NCI-H1417 treated with DMSO at 0.1 percent for 48 hours (cell line): ENCODE measurements around the gene CAVIN3.
"Not testable (repeated sequence)": the region's sequence is repeated elsewhere in the genome, so short reads cannot be mapped to it uniquely, and the experiment has no call there.

Source experiments
- DNase-seq: peaks from one replicate; lab custom pipeline; 2025; lab: John Stamatoyannopoulos, UW

CAVIN3 gene

DNA sequence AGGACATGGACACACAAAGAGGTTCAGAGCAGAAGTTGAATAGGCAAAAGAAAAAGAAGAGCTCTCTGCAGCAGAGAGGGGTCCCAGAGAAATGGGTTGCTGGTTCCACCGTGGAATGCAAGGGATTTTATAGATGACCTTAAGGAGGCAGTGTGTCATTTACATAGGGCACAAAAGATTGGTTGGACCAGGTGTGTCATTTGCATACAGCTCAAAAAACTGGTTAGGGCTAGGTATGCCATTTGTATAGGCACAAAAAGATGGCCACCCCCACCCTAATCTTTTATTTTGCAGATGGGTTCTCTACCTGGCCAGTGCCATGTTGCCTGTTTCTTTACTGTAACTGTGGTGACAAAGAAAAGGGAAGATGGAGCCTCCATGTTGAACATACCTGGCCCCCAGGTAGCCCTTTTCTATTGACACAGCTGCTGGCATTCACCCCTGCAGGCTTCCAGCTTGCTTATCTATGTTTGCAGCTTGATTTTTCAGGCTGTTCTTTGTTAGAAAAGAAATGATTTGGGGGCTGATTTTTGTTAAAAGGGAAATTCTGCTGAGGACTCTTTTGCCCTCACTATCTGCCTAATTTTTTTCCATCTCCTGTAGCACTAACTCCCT is 3.1 kb upstream of the CAVIN3 start:
- DNase-seq, result no peak

DNA sequence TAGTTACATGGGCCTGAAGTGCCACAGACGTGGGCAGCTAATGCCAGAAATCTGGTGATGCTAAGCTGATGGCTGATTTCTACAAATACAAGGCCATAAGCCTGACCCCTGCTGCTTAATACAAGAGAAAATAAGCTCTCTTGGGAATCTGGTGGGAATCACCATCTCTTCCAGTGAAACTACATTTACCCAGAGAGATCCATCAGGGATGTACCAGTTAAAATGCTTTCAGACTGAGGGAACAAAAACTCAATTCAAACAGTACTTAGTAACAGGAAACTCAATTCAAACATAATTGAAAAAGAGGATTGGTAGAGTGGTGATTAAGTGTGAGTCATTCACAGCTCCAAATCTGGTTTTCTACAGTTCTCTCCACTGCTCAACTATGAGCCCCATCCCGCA is 1.7 kb upstream of the CAVIN3 start:
- no peak for DNase-seq

DNA sequence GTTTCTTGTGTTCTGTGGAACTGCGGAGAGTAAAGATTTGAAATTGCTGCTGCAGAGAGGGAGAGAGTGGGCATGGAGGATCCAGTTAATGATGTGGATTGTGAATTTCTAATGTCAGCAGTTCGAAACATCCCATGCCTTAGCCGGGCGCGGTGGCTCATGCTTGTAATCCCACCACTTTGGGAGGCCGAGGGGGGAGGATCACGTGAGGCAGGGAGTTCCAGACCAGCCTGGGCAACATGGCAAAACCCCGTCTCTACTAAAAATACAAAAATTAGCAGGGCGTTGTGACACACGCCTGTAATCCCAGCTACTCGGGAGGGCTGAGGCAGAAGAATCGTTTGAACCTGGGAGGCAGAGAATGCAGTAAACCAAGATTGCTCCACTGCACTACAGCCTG is 1.1 kb upstream of the CAVIN3 start:
- no peak for DNase-seq

DNA sequence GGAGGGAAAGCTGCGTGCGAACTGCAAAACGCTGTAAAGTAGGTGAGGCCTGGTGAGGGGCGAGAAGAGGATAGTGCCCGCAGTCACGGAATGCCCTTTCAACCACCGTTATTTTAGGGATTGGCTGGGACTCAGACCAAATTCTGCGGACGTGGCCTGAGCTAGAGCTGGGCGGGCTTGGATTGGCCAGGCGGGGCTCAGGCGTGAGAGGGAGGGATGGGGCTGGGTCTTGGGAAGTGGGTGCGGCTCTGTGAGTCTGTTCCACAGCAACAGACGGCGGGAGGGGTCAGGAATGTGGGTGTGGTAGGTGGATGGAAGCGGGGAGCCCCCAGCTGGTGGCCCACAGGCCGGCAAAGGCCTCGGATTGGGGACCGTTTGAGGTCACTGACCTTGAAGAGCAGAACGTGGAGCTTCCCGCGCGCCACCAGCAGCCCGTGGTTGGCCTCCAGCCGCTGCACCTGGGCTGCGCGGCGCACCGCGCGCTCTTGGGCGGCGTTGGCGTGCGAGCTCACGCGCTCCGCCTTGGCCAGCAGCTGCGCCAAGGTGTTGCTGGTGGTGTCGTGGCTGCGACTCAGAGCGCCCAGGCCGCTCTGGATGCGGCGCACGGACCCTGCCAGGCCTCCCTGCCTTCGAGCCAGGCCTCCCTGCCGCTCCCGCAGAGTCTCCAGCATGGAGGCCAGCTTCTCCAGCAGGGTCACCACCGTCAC is 444 bp downstream of the CAVIN3 start:
- DNase-seq, result no peak

DNA sequence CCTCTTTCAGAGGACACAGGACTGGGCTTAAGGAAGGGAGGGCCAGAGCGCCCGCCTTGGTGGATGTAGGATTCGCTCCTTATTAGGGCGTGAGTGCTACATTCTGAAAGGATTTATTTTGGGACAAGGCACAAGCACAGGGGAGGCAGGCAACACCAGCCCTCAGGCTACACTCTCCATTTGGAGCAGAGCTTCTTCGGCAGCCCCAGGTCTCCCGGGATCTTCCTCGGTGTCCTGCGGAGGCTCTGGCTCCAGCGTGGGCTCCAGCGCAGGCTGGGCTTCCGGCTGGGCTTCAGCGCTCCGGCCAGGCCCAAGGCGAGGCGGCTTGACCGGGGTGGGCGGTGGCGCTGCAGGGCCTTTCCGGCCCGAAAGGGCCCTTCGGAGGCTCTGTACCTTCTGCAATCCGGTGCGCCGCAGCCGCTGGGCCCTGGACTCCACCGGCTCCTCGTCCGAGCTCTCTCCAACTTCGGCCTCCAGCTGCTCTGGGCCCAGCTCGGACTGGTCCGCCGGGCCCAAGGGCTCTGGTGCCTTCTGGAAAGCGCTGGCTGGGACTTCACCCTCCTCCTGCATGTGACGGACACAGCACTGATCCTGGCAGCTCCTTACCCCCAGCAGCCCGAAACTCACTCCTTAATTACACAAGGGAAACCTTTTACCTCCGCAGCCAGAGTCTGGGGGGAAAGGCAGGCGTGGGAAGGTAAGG is 1.1 kb downstream of the CAVIN3 start:
- no peak for DNase-seq

DNA sequence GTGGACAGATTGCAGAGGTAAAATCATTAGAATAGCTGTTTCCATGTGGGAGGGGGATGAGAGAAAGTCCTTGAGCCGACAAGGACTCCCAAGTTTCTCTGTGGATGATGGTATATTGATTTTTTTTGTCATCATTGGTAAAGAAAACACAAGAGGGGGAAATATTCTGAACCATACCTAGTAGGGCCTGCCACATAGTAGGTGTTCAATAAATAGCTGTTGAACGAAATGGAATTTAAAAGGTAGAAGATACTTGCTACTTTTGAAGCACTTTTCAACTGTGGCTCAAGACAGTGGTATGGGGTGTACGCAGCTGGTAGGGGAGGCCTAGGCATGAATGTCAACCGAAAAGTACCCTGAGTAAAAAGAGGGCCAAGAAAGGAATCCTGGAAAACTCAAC is 2.1 kb downstream of the CAVIN3 start:
- DNase-seq, result no peak

DNA sequence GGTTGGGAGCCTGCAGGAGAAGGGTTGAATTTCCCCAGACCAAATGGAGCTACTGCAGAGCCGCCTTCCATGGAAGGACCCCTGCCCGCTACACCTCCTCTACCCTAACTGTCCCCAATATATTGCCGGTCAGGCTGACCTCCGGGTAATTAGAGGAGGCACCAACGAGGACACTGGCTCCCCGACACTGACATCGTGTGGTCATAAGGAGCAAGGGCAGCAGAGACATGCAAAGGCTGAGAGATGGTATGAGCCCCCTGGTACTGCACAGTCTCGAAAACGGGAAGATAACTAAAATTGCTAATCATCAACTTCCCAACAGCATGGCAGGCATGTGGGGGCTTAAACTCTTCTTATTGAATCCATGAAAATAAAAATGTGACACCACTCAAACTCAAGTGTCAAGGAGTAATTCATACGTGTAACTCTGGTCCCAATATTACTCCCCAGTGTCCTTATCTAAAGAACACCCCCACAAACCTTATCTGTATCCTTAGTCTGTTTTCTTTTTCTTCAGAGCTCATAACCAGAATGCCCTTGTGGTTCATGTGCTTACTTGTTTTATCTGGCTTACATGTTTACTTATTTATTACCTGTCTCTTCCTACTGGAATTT is 4.4 kb downstream of the CAVIN3 start:
- DNase-seq, result no peak

DNA sequence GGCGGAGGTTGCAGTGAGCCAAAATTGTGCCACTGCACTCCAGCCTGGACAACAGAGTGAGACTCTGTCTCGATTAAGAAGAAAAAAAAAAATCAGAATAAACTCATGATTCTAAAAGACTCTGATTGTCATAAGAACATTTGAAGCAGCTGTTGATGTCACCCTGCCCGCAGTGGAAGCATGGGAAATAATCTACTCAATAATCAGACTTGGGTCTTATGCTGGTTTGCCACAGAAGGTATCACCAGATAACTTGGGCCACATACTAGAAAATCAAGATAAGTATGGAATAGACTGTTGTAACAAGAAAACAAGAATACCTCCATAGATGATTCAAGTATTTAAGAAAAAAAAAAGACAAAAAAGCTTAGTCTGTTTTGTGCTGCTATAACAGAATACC is 8.2 kb downstream of the CAVIN3 start:
- no peak for DNase-seq

DNA sequence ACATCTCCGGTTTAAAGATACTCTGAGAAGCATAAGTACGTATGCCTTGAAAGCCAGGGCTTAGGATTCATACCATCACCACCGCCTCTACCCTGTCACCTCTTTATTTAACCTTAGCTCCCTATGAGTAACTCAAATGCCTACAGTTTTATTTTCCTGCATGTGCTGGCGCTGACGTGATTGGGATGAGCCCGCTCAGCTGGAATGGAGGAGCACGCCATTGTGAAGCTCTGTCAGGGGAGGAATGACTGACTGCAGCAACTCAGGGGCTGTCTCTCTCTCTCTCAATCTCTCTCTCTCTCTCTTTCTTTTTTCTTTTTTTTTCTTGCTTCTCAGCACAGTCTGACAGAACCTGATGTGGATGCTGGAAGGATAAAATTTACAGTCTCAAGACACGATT is 12.4 kb downstream of the CAVIN3 start:
- no peak for DNase-seq

DNA sequence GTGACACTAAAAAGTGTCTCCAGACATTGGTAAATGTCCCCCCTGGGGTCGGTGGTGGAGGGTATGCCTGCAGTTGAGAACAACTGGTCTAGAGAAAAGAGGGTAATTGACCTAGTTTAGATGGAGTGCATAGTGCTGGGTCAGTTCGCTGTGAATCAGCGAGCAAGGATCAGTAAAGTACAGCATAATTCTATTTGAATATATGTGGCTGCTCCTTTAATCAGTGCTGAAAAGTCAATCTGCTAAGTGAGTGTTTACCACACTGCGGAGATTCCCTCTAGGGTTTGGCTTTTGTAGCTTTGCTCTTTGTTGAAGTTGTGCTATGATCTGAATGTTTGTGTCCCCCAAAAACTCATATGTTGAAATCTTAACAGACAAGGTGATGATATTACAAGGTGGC is 15.0 kb downstream of the CAVIN3 start:
- DNase-seq, result no peak

DNA sequence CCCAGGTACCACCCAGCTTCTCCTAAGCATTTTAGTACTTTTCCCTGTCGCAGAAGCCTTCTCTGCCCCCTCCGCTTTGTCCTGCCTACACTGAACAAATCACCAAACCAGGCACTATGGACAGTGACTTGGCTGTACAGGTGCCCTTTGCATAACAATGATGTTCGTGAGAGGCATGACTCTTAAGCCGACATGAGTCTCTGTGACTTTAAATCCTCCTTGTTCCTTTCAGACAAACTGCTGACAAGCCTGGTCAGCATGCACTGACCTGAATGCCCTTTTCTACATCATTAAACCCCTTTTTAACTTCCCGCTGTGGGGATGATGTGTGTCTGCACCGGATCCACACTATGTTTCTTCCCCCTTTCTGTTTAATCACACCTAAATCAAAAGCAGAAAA is 16.6 kb downstream of the CAVIN3 start:
- no peak for DNase-seq

DNA sequence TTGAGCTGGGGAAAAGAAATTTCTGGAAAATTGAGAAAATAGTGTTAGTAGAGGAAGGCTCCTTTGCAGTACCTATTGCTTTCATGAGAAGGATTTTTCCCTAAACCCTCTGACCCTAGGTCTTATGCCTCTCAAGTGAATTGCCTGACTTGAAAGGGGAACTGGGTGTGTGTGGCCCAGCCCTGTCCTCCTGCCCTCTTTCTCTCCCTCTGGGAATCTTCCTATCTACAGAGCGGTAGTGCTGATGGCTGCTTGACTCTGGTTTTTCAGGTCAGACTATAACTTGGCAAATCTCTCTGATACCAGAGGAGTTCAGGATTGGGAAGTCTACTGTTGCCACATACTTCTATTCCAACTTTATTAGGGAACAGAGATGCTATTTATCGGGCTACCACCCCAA is 19.2 kb downstream of the CAVIN3 start:
- DNase-seq, result no peak

DNA sequence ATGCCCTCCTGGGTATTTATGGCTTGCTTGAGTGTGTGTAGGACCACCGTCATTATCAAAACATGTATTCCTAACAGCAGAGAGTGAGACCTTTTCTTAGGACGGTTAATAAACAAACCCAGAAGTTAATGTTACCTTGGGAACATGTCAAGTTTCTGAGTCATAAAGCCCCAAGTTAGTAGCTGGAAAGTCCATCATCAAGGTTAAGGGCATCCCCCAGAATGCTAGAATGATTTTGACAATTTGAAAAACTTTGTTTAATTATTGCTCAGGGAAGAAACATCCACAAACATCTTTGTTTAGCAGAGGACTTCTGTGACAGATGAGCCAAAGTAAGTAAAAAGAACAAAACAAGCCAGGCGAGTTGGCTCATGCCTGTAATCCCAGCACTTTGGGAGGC is 20.0 kb downstream of the CAVIN3 start:
- no peak for DNase-seq

DNA sequence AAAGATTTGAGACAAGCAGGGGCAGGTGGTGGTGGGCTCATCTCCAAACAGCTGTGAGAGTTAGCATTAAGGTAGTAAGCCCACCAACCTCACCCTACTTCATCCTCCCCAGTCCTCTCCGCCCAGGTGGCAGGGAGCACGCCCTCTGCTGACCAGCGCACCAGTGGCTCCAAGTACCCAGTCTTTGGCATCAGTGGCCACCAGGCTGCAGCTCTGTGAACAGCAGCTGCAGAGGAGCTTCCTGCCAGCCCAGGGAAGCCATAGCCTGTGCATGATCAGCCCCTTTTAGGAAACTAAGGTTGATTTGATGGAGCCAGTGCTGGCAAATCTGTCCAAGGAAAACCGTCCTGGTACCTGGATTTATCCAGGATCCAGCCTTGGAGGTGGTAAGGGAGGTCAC is 21.7 kb downstream of the CAVIN3 start:
- no peak for DNase-seq

DNA sequence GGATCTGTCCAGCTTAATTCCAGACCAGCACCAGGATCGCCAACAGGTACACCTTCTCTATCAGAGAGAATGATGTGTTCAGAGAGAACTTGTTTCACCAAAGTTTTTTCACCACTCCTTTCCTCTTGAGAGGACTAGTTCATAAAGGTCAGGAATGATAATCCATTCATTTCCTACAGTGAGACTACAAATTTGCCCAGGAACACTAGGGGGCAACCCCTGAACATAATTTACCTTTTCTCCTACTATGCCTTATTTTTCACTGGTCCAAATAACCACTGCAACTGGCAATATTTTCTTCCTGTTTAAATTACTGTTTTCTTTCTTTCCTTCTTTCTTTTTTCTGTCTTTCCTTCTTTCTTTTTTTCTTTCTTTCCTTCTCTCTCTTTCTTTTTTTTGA is 22.5 kb downstream of the CAVIN3 start:
- no peak for DNase-seq

DNA sequence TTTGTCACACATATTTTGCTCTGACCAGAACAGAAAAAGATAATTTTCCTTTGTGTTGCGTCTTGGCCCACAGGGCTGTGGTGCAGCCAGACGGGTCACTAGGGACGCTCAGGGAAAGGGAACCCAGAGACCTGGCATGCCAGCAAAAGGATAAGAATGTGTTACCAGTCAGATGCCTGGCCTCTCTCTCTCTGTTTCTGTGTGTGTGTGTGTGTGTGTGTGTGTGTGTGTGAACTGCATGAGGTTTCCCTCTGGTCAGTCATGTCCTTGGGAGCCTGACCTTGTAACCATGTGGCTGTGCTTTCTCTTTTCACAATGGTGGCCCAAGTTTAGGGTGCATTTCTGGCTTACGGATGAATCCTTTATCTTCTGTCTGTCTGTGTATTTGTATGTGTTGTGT is 35.3 kb downstream of the CAVIN3 start:
- DNase-seq, result no peak

DNA sequence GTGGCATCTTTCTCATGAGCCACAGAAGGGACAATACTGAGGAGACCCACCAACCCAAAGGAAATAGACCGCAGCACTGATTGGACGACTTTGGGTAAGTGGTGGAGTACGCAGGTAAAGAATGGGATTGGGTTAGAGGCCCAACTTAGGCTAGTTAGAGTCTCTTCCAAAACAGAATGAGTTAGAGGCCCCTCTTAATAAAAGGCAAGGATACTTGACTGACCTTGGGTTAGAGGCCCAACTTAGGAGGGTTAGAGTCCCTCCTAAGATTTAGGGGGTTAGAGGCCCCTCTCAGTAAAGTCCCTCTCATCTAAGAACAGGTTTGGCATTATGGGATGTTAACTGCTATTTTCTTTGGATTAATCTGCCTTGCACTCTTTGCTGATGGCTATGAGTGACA is 36.1 kb downstream of the CAVIN3 start:
- no peak for DNase-seq

DNA sequence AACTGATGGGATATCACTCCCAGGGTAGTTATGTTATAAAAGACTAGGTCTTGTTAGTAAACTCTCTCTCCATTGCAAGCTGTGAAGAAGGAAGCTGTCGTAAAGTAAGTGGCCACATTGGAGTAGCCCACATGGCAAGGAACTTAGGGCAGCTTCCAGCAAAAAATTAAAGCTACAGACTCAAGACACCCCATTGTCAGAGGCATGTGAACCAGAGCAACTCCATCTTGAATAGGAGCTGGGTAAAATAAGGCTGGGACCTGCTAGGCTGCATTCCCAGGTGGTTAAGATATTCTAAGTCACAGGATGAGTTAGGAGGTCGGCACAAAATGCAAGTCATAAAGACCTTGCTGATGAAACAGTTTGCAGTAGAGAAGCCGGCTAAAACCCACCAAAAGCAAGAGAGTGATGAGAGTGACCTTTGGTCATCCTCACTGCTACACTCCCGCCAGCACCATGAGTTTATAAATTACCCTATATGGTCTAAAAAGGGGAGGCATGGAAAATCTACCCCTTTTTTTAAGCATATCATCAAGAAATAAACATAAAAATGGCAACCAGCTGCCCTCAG is 36.8 kb downstream of the CAVIN3 start:
- no peak for DNase-seq

DNA sequence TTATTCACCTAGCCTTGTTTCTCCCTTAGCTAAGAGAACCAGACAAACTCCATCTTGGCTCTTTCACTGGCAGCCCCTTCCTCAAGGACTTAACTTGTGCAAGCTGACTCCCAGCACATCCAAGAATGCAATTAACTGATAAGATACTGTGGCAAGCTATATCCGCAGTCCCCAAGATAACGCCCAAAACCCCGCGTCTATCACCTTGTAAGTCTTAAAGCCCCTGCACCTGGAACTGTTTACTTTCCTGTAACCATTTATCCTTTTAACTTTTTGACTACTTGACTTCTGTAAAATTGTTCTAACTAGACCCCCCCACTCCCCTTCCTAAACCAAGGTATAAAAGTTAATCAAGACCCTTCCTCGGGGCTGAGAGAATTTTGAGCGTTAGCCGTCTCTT is 39.5 kb downstream of the CAVIN3 start:
- DNase-seq, result not testable (repeated sequence)

DNA sequence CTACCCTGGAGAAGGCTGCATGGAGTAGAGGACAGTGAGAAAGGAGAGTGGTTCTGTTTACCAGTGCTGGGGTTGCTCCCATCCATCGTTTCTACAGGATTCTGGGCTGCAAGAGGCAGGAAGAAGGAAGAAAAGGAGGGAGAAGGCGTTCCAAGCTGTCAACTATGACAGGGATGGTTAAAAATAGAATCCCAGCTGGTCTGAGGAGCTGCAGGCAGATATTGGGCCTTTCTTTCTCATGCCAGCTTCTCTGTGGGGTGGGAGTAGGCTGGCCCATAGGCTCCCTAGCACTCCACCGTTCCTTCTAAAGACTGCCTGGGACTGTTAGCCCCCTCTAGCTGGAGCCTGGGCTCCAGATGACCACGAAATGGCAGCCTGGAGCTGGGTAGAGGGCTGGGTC is 47.1 kb downstream of the CAVIN3 start:
- no peak for DNase-seq

DNA sequence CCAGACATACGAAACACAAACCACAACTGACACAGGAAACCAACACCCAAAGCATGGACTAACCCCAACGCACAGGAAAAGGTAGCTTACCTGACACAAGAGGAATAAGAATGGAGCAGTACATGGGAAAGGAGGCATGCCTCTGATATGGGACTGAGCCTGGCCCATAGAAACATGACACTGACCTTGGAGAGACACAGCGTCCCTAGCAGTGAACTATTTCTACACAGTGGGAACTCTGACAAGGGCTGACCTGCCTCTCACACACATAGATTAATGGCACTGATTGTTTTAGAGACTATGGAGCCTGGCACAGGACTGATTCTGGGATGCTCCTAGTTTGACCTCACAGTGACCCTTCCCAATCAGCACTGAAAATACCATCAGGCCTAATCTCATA is 48.7 kb downstream of the CAVIN3 start:
- DNase-seq, result no peak

DNA sequence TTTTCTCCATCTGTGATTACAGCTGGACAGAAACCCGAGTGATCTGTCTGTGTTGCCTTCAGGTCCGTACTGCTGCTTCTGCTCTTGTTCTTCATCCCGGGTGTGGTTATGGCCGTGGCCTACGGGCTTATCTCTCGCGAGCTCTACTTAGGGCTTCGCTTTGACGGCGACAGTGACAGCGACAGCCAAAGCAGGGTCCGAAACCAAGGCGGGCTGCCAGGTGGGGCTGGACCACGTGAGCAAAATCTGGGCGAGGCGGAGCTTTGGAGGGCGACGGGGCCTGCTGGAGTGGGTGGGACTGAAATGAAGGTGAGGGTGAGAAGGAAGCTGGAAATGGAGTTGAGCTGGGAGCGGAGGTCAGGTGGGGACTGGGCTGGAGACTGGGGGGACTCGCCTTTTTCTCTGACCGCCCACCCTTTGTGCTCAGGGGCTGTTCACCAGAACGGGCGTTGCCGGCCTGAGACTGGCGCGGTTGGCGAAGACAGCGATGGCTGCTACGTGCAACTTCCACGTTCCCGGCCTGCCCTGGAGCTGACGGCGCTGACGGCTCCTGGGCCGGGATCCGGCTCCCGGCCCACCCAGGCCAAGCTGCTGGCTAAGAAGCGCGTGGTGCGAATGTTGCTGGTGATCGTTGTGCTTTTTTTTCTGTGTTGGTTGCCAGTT is 49.6 kb downstream of the CAVIN3 start:
- no peak for DNase-seq
